H1 (cell line): ENCODE measurements around the gene GARNL3.

ENCODE experiments used
- CTCF ChIP-seq, 3 experiments: IDR thresholded peaks; 1 replicate in 2 of 3; 2 replicates in 1 of 3; pipeline versions ENCODE4 v1.5.1 to v1.6.1; 2011; ENCODE audit warnings: low read length in 3 of 3, mild to moderate bottlenecking in 3 of 3, inconsistent platforms in 2 of 3, low read depth in 1 of 3, moderate library complexity in 1 of 3; ENCODE audit not compliant: insufficient read depth in 1 of 3; ENCODE audit errors: control extremely low read depth in 1 of 3
- EZH2 ChIP-seq: fragments of 200-600 bp; sonication (generic); IDR thresholded peaks from 2 replicates; pipeline ENCODE4 v1.7.1; 2012; ENCODE audit warnings: low read depth, mild to moderate bottlenecking, moderate library complexity, low read length, inconsistent platforms; ENCODE audit not compliant: severe bottlenecking

- TF ChIP-seq CTCF (IDR thresholded peaks at IDR 0.05; ENCODE audit: control extremely low read depth in 1 of 3, insufficient read depth in 1 of 3, low read depth in 1 of 3, low read length in 3 of 3) (no peak), EZH2 (no peak)
Observed at GRCh38 chr9:127428348-127428747, 163.8 kb downstream of the GARNL3 start.
